PC-3 (cell line): ENCODE data around the gene DGKZ. TPM values are rescaled to one million over a fixed set of nuclear protein-coding genes. Genes with fewer than 3 reads are reported as not detected.

Experiments
- ATAC-seq: fragments of 200-7000 bp; cut with Tn5 transposase; 2 replicates; pipeline ENCODE4 v1.9.1; 2020; ENCODE audit warnings: mild to moderate bottlenecking, moderate library complexity
- BruUV-seq: library from RNA; stranded (reverse); fragments of 400-500 nt; replicated peaks from 2 replicates; lab custom pipeline; 2021; lab: Mats Ljungman, UMichigan
- CTCF ChIA-PET: fragments of 300-600 bp; sonication (Branson Sonifier 250); formaldehyde crosslinking; loops from one replicate; lab custom pipeline; 2022; ENCODE audit warnings: antibody characterized with exemption; lab: Charles Lee
- POLR2A ChIA-PET: fragments of 300-600 bp; sonication (Branson Sonifier 250); formaldehyde crosslinking; loops from one replicate; lab custom pipeline; 2022; ENCODE audit warnings: antibody characterized with exemption; ENCODE audit not compliant: unreplicated experiment; lab: Charles Lee
- DNase-seq: peaks from one replicate; pipeline ENCODE4 v3.0.0-alpha.2; 2015
- H2AFZ ChIP-seq: fragments of 300-600 bp; sonication (generic); 2 replicates; pipeline ENCODE4 v1.6.0; 2016; ENCODE audit warnings: antibody characterized with exemption, low read length
- H3F3A ChIP-seq: fragments of 300-600 bp; sonication (generic); one replicate; pipeline ENCODE4 v1.6.0; 2017; ENCODE audit warnings: antibody characterized with exemption, low read length, control low read depth, mild to moderate bottlenecking; ENCODE audit not compliant: unreplicated experiment
- H3K27ac ChIP-seq: fragments of 300-600 bp; sonication (generic); 2 replicates; pipeline ENCODE4 v1.5.1; 2016; ENCODE audit warnings: mild to moderate bottlenecking, low read length
- H3K27me3 ChIP-seq: fragments of 300-600 bp; sonication (generic); 2 replicates; pipeline ENCODE4 v1.6.1; 2016; ENCODE audit warnings: low read length, mixed read lengths
- H3K36me3 ChIP-seq: fragments of 300-600 bp; sonication (generic); 2 replicates; pipeline ENCODE4 v1.6.1; 2016; ENCODE audit warnings: low read depth, mixed run types, low read length, mixed read lengths
- H3K4me1 ChIP-seq: fragments of 300-600 bp; sonication (generic); 2 replicates; pipeline ENCODE4 v1.5.1; 2016; ENCODE audit warnings: low read length; ENCODE audit not compliant: insufficient read depth
- H3K4me2 ChIP-seq: fragments of 300-600 bp; sonication (generic); 2 replicates; pipeline ENCODE4 v1.6.0; 2016; ENCODE audit warnings: low read length
- H3K4me3 ChIP-seq: fragments of 300-600 bp; sonication (generic); 2 replicates; pipeline ENCODE4 v1.5.1; 2016; ENCODE audit warnings: mild to moderate bottlenecking, low read length, mixed read lengths
- H3K79me2 ChIP-seq: fragments of 300-600 bp; sonication (generic); 2 replicates; pipeline ENCODE4 v1.6.1; 2017; ENCODE audit warnings: low read length, mixed read lengths
- H3K9ac ChIP-seq: fragments of 300-600 bp; sonication (generic); 2 replicates; pipeline ENCODE4 v1.6.0; 2016; ENCODE audit warnings: mild to moderate bottlenecking, low read length
- H3K9me2 ChIP-seq: fragments of 300-600 bp; sonication (generic); replicated peaks from 2 replicates; pipeline ENCODE4 v1.6.1; 2016; ENCODE audit warnings: mixed run types, low read length, mixed read lengths
- H3K9me3 ChIP-seq: fragments of 300-600 bp; sonication (generic); 2 replicates; pipeline ENCODE4 v1.6.1; 2016; ENCODE audit warnings: low read length, mixed read lengths
- H4K20me1 ChIP-seq: fragments of 300-600 bp; sonication (generic); 2 replicates; pipeline ENCODE4 v1.6.1; 2016; ENCODE audit warnings: low read length, mixed read lengths
- CTCF ChIP-seq: fragments of 300-600 bp; sonication (generic); conservative IDR thresholded peaks from 2 replicates; pipeline ENCODE4 v1.5.1; 2017; ENCODE audit warnings: antibody characterized with exemption, low read depth, mild to moderate bottlenecking, low read length
- EZH2 ChIP-seq: fragments of 300-600 bp; sonication (generic); IDR thresholded peaks from one replicate; pipeline ENCODE4 v1.6.1; 2017; ENCODE audit warnings: antibody characterized with exemption, mild to moderate bottlenecking, low read length; ENCODE audit not compliant: unreplicated experiment
- EZH2phosphoT487 ChIP-seq: fragments of 300-600 bp; sonication (generic); IDR thresholded peaks from 2 replicates; pipeline ENCODE4 v1.6.1; 2018; ENCODE audit warnings: mild to moderate bottlenecking, antibody characterized with exemption, low read length, borderline replicate concordance
- intact Hi-C: fragments of 100-400 bp; cut with micrococcal nuclease; formaldehyde crosslinking; loops from 2 replicates; pipeline ENCODE4 v1.9.0; 2023
- total RNA-seq: library from RNA; depleted of rRNA; stranded (reverse); fragments of >200 nt; gene quantifications from 2 replicates; pipeline ENCODE4 v1.2.3, GENCODE V29; 2014

DGKZ gene
- total RNA-seq, 1 experiment from 2014 or later = 70.2 TPM

- intact Hi-C loops = no loop called here
- H3K4me3 ChIP-seq = peak overlapping the region; percentile 69; the same call in 1 of the 2 replicates
- CTCF ChIA-PET = interaction anchor here (0.6 kb wide), 3 partner anchors 23 to 90 kb away, joined by 3 to 6 read pairs (median 4); no protein-coding TSS in a partner anchor
Observed at GRCh38 chr11:46390331-46391171, 43.3 kb downstream of the DGKZ start.

GRCh38 chr11:46391186-46391577 lies 43.9 kb downstream of the DGKZ start:
- no peak for TF ChIP-seq CTCF
- TF ChIP-seq EZH2phosphoT487 = no peak
- no peak for TF ChIP-seq EZH2
- no peaks in the 10 kb centered on the region for H3F3A ChIP-seq
- peaks cover 19% of the 10 kb centered on the region; the same call in 1 of the 2 replicates for H3K4me1 ChIP-seq
- H3K36me3 ChIP-seq = no peaks in the 10 kb centered on the region
- no peaks in the 10 kb centered on the region for H4K20me1 ChIP-seq
- DNase-seq = no peak
- ChIA-PET CTCF (interaction anchor here (0.6 kb wide), 4 partner anchors 22 to 89 kb away, joined by 3 to 11 read pairs (median 5); no protein-coding TSS in a partner anchor), POLR2A (no interaction called here)
- no peaks in the 10 kb centered on the region for H3K9me3 ChIP-seq
- H3K4me2 ChIP-seq = no peak overlapping the region
- no peak for ATAC-seq
- no peak overlapping the region for H3K27ac ChIP-seq
- H3K9me2 ChIP-seq = no peaks in the 10 kb centered on the region
- no TSS peak for BruUV-seq
- H3K27me3 ChIP-seq = peaks cover 29% of the 10 kb centered on the region
- no peak overlapping the region for H2AFZ ChIP-seq
- no peak overlapping the region for H3K4me3 ChIP-seq
- intact Hi-C loops = no loop called here
- no peaks in the 10 kb centered on the region for H3K79me2 ChIP-seq
- H3K9ac ChIP-seq = no peak overlapping the region

More at GRCh38 chr11:46390331-46391171, 43.3 kb downstream of the DGKZ start:
- Histone ChIP-seq H3K4me1 (peaks cover 19% of the 10 kb centered on the region; the same call in 1 of the 2 replicates), H2AFZ (no peak overlapping the region), H3K27me3 (peaks cover 29% of the 10 kb centered on the region), H3K9me3 (no peaks in the 10 kb centered on the region), H4K20me1 (no peaks in the 10 kb centered on the region), H3K36me3 (no peaks in the 10 kb centered on the region), H3F3A (no peaks in the 10 kb centered on the region), H3K79me2 (no peaks in the 10 kb centered on the region), H3K9ac (no peak overlapping the region), H3K4me2 (peak overlapping the region; percentile 91), H3K27ac (no peak overlapping the region), H3K9me2 (no peaks in the 10 kb centered on the region)
- no peak for DNase-seq
- ATAC-seq = no peak
- BruUV-seq = no TSS peak
- TF ChIP-seq EZH2 = no peak
- no peak for TF ChIP-seq CTCF
- TF ChIP-seq EZH2phosphoT487 = no peak
- POLR2A ChIA-PET = no interaction called here
